Inflammatory macrophage treated with lipopolysaccharide for 4 hours (primary cell): Measurements from ENCODE around the gene SPANXB1.
"Not testable (repeated sequence)": the region's sequence is repeated elsewhere in the genome, so short reads cannot be mapped to it uniquely, and the experiment has no call there.

Experiments
- DNase-seq: peaks from one replicate; pipeline ENCODE4 v3.0.0-alpha.2; 2020

The SPANXB1 gene, protein sequence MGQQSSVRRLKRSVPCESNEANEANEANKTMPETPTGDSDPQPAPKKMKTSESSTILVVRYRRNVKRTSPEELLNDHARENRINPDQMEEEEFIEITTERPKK

DNA sequence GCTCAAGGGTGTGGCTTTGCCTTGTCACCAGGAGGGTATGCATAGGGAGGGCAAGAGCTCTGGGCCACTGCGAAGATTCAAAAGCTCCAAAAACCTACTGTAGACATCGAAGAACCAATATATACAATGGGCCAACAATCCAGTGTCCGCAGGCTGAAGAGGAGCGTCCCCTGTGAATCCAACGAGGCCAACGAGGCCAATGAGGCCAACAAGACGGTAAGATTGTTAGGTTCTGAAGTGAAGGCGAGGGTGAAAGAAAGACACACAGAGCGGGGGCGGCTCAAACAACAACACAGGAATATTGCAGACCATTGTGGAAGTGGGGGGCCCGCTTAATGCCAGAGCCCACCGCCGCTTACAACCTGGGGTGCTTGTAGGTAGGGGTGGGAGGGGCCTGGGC is at the start of gene SPANXB1:
Gene SPANXB1 (plus strand): TSS at position 27 of the 400 bp plus-strand sequence. CDS start 100 bp downstream, at position 127.
- not testable (repeated sequence) for DNase-seq

DNA sequence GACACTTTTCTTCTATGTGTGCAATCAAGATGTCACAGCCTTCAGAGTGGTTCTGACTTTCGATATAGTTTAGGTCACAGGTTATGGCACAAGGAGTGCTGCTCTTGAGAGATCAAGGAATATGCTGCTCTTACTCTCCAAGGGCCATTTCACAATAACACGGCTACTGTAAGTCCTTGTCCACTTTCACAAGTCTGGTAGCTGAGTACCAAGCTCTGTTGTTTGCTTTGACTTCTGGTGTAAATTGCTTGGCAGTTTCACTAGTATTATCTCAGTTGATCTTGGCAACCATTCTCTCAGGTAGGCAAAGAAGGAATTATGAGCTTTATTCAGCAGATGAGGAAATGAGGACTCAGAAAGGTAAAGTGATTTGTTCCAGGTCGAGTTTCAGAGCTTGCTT is 35.4 kb upstream of the SPANXB1 start:
- DNase-seq = no peak

DNA sequence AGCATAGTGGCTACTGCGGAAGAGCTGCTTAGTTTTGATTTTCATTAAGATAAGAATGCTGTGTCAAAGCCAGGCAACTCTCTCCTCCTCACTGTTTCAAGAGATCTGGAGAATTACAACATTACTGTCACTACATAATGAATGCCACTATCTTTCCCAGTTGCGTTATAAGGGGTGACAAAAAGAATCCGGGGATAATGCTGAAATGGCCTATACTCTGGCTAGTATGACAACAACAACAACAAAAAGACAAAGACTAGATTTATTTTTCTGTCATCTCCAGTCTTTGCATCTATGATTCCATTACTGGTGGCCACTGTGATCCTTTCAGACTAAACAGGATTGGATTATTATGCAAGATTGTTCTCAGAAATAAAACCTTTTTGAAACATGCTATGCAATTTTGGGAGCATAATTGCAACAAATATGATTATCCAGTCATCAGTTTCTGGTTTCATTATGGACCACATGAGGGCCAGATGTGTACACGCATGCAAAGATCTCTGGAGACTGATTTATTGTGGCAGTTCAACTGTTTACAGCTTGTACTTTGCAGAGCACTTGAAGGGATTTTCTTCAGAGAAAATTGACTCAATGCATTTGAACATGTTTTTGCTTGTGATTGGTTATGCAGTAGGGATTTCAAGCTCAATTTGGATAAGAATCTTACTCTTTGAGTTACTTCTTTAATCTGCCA is 31.1 kb upstream of the SPANXB1 start:
- no peak for DNase-seq

DNA sequence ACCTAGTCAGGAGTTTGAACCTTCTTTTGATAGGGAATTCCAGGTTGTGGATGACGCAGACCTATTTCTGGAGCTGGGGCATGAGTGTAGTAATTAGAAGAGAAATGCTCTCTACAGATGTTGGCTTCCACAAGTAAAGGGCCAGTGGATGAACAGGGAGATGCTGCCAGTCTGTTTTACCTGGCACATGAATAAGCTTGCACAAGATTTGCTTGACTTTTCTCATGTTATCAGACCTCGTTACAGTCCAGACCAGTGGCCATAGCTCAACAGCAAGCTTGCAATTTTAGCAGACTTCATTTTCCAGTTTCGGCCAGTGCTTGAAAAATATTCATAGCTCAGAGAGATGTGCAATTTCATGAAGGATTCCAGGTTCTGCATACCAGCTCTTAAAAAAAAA is 26.9 kb upstream of the SPANXB1 start:
- no peak for DNase-seq

DNA sequence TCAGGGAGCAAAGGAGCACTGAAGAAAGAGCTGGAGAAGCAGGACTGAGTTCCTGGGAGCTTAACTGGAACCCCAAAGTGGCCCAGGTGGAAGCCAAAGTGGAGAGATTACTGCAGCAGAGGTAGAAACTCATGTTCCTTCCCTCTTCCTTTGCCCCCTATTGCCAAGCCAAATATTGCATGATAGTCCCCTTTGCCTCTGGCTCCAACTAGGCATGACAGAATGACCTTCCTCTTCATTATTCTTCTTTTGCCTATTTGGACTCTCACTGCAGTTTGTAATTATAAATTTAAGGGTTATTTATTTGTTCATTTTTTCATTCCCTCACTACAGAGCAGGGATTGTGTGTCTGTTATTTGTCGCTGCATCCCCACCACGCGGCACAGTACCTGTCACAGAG is 22.1 kb upstream of the SPANXB1 start:
- no peak for DNase-seq

DNA sequence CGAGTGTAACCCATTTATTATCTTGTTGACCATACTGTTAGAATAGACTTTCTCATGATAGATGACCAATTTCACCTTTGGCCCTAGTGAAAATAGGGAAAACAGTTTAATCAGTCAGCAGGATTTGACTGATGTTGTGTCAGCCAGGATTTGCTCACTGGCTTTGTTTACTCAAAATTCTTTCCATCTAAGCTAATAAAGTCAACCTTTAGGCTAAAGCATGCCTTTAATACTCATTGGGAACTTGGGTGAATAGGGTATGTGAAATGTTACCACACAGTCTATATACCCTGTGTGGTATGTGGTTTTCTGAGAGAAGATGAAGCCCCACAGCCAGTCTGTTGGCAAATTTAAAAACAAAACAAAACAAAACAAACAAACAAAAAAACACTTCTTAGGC is 18.7 kb upstream of the SPANXB1 start:
- no peak for DNase-seq

DNA sequence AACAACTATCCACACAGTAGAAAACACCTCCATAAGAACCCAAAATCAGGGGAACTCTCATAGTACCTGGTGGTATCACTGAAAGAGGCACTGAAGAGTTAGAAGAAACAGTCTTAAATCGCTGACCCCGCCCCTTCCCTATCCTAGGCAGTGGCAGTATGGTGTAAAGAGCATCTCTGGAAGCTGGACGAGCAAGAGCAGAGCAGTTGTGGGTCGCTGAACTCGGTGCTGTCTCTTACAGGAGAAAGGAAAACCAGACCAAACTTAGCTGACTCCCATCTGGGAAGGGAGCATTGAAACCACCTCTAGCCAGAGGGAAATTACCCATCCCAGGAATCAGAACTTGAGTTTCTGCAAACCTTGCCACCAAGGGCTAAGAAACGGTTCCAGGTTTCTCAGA is 2.8 kb downstream of the SPANXB1 start:
- not testable (repeated sequence) for DNase-seq

DNA sequence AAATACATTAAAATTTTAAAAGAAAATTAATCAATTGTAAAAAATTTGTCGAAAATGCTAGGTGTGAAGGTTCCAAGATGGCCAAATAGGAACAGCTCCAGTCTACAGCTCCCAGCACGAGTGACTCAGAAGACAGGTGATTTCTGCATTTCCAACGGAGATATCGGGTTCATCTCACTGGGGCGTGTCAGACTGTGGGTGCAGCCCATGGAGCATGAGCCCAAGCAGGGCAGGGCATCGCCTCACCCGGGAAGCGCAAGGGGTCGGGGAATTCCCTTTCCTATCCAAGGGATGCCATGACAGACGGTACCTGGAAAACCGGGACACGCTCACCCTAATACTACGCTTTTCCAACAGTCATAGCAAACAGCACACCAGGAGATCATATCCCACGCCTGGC is 41.9 kb downstream of the SPANXB1 start:
- not testable (repeated sequence) for DNase-seq

DNA sequence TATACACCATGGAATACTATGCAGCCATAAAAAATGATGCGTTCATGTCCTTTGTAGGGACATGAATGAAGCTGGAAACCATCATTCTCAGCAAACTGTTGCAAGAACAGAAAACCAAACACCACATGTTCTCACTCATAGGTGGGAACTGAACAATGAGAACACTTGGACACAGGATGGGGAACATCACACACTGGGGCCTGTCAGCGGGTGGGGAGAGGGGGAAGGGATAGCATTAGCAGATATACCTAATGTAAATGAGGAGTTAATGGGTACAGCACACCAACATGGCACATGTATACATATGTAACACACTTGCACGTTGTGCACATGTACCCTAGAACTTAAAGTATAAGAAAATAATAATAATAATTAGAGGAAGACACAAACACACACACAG is 47.5 kb downstream of the SPANXB1 start:
- not testable (repeated sequence) for DNase-seq

DNA sequence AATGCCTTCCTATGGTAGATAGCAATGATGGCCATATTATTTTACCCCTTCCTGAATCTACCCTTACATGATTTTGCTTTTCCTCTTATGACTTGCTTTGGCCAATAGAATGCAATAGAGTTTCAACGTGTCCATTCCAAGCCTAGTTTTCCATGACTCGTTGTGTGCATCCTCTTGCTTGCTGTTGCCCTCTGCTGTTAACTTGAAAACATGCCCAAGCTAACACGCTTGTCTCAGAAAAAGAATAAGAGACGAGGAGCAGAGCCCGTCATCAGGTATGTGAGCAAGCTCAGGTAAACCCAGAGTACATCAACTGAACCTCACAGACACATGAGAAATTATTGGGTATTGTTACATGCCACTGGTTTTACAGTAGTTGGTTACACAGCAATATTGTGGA is 49.7 kb downstream of the SPANXB1 start:
- not testable (repeated sequence) for DNase-seq
